Measurements from ENCODE around the gene UBE2QL1.

Gene UBE2QL1

DNA sequence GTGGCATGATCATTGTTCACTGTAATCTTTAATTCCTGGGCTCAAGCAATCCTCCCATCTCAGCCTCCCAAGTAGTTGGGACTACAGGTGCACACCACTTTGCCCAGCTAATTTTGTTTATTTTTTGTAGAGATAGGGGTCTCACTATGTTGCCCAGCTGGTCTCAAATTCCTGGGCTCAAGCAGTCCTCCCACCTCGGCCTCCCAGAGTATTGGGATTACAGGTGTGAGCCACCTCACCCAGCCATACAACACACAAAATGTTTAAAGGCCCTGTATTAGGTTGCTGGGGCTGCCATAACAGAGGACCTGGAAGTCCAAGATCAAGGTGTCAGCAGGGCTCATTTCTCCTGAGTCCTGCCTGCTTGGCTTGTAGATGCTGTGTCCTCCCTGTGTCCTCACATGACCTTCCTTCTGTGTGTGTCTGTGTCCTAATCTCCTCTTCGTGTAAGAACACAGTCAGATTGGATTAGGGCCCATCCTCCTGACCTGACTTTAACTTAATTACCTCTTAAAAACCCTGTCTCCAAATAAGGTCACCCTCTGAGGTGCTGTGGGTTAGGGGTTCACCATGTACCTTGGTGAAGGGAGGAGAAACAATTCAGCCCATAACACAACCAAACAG lies 5.4 kb downstream of the UBE2QL1 start:
- DNase-seq, result no peak

DNA sequence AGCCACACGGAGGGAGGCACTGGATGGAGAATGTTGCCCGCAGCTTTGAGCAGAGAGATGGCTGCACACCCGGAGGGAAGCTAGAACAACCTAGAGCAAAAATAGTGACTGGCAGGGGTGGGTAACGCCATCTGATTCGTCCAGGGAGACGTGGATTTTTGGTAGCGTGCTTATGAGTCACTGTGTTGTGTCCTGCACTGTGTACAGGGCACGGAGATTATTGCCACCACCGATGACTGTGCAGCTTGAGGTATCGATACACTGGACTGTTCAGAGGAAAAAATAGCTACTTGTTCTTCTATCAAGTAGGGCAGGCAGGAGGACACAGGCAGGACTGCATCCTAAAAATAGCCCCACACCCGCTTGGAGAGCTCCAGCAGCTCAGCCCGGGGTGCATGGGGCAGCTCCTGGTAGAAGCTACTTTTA lies 6.0 kb downstream of the UBE2QL1 start:
- no peak for DNase-seq

- DNase-seq, result no peak
These were observed 7.0 kb downstream of the UBE2QL1 start for GRCh38 chr5:6455571-6456200.

GRCh38 chr5:6456766-6457370 lies 8.2 kb downstream of the UBE2QL1 start:
- DNase-seq, result no peak

DNA sequence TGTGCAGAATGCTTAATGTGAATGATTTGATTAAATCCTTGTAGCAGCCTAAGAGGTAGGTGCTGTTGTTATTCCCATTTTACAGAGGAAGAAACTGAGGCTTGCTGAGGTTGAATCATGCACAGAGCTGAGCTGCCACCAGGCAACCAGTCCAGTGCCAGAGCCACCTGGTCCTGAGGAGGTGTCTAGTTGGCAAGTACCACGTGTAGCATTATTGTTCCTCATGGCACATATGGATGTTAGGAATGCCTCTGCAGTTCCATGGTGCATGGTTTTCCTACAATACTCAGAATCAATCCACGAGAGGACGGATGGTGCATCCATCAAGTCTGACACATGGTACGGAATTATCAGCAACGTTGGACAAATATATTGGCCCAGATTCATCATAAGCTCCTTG lies 8.9 kb downstream of the UBE2QL1 start:
- no peak for DNase-seq

- peak in 1 of 56 donors; percentile 9 for DNase-seq
These were observed 10.2 kb downstream of the UBE2QL1 start for GRCh38 chr5:6458833-6459232.

- no peak for DNase-seq
These were observed 11.2 kb downstream of the UBE2QL1 start for GRCh38 chr5:6459896-6460295.

GRCh38 chr5:6461006-6461405 lies 12.3 kb downstream of the UBE2QL1 start:
- DNase-seq, result no peak

DNA sequence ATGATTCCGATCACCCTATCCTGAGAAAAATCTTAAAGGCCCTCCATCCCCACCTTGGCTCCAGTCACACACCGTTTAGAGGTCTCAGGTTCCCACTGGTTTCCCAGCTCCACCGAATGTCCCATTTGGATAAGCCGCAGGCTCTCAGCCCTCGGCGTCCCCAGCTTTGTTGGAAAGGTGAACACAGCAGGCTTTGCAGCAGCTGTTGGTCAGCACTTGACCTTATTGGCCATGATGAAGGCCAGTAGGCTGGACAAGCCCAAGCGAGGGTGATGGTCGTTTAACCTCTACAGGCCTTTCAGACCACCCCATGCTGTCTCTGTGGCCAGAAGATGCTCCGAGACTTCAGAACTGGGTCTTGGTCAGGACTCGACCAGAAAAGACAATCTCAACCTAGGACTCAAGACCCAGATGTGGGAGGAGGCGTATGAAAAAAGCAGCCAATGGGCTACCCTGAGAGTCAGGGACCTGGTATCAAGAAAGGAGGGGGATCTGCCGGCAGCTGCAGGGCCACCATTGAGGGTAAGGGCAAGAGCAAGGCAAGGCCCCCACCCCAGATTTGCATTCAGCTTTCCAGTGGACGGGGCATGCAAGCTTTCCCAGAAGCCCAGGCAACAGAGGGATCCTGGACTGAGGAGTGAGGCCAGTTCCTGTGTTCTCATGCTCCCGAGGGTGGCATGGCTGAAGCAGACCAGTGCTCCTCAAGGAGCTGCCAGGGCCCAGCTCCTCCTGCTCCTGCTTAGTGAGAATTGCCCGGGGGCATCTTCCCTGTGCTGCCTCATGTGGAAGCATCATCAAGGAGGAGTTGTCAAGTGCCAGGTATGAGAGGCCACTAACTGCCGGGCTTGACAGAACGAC lies 13.4 kb downstream of the UBE2QL1 start:
- no peak for DNase-seq

DNA sequence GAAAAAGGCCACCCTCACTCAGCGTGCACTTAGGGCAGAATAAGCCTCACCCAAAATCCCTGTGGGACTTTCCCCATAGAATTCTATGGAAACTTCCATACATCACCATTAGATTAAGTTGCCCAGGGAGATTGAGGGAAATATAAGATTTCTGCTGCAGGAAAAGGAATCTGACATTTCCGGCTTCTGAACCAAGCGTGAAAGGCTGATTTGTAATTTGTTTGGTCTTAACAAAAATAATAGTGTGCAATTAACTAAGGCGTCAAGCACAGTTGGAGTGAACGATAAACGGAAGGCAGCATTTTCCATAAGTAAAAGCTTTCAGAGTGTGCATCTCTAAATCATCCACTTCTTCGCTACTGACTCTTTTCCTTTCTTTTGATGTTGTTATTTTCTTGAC lies 14.0 kb downstream of the UBE2QL1 start:
- no peak for DNase-seq

- DNase-seq, result no peak
These were observed 15.8 kb downstream of the UBE2QL1 start for GRCh38 chr5:6464441-6464840.

DNA sequence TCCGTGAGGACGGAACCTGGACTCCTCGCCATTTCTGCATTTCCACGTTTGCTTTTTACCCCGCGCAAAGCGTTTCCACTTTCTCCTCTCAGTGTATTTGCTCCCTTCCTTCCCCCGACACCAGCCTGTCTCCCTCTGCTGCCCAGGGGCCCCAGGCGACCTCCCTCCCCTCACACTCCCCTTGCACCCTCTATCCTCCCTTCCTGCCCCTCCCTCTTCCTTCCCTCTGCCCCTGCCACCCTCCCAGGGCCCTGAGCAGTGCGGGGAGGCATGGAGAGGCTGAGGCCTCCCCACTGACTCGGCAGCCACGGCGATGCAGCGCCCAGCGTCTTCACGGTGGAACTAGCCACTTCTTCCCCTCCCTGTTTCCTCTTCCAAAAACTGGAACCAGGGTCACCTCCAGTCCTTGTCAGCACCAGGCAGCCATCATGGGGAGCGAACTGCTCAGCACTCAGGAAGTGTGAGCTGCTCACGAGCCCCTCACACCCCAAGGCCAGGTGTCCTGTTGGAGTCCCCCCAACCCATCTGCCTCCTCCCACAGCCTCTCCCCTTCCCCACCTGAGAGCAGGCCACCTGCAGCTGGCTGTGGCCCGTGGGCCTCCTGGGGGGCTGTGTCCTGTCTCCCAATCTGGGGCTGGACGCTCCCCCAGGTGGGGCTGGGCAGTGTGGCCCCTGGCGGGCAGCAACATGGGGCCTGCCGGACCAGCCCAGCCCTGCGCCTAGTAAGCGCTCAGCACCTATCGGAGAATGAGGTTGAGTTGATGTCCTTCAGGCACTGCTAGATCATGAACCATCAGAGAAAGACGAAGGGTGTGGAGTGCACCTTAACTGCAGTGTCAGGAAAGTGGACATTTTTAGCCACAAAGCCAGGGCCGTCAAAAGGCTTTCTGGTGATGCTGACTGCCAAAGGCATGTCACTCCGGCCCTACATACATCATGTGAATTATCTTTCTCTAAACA lies 17.5 kb downstream of the UBE2QL1 start:
- DNase-seq, result no peak

DNA sequence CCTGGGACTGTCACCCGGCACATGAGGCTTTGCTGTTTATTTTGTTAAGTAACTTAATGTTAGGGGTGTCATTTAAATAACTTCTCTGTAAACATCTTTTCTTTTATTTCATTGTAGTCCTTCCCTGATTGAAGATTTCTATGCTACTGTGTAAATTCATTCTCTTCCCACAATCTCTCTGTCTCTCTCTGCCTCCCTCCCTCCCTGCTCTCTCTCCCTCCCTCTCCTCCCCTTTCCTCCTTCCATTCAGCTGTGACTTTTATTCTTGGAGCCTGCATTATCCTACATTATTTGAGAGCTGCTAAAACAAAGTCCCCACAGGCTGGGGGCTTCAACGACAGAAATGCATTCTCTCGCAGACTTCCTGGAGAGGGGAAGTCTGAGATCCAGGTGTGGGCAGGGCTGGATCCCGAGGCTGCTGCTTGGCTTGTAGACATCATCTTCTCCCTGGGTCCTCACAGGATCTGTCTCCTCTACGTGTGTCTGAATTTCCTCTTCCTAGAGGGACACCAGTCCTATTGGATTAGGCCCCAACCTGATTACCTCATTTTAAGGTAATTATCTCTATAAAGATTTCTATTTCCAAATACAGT lies 18.4 kb downstream of the UBE2QL1 start:
- DNase-seq, result no peak

DNA sequence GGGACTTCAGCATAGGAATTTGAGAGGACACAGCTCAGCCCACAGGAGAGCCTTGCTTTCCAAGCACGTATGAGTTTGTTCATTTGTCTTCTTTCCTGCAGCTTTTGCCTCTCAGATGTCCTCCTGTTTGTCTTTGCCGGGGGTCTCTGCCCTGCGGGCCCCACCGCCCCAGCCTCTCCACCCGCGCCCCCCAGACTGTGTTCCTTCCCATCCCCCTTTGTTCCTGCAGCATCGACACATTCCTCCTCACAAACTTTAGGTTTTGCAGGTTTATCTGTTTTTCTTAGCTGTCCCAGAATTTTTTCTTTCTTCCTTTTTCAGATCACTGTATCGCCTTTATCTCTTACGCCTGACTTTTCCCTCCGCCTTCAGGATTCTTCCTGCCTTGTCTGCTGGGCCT lies 18.9 kb downstream of the UBE2QL1 start:
- no peak for DNase-seq

- no peak for DNase-seq
These were observed 19.4 kb downstream of the UBE2QL1 start for GRCh38 chr5:6468104-6468503.

DNA sequence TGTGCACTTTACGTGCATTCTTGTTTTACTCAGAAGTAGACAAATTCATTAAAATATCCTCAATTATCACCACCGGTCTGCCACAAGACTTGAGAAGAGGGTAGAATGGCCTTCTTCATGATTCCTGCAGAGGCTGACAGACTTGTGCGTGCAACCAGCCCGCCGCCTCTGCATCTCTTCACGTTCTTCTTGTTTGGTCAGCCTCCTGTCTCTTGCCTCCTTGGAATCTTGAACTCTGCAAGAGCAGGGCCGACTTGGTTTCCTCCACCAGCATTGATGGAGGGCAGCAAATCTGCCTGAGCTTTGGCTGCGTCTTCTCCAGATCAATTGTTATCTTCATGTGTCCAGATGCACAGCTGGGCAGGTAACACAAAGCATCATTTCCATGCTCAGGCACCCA lies 20.2 kb downstream of the UBE2QL1 start:
- no peak for DNase-seq

DNA sequence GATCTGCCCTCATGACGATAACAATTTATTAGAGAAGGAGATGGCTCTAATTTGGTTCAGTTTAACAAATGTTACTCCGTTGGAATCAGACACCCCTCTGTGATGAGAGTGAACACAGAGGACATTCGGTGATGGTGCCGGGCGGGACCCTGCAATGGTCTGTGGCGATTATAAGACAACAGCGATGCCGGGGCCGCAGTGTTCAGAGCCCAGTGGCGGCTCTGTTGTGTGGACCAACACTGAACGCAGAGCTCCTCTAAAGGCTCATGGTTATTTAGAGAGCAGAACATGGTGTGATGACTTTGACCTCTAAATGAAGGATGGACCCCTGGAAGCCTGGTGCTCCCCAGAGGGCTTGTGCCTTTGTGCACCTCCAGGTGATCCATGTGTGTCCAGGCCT lies 21.2 kb downstream of the UBE2QL1 start:
- DNase-seq, result no peak

GRCh38 chr5:6470672-6471071 lies 22.0 kb downstream of the UBE2QL1 start:
- DNase-seq, result no peak

GRCh38 chr5:6471252-6471651 lies 22.6 kb downstream of the UBE2QL1 start:
- no peak for DNase-seq

DNA sequence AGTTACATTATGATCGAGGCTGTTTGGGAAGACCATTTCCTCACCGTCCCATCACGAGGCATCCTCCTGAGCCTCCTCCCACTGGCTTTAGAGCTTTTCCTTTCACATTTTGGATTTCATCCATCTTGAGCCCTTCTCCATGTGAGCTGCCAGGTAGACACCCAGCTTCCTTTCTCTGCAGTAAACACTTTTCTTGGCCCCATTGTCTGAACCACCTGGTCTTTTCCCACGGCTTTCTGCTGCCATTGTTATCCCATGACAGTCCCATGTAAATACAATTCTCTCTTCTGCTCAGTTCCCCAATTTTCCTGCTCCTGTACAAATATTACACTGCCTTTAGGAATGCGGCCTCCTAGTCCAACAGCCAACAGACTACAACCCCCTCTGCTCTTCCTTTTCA lies 24.1 kb downstream of the UBE2QL1 start:
- no peak for DNase-seq

DNA sequence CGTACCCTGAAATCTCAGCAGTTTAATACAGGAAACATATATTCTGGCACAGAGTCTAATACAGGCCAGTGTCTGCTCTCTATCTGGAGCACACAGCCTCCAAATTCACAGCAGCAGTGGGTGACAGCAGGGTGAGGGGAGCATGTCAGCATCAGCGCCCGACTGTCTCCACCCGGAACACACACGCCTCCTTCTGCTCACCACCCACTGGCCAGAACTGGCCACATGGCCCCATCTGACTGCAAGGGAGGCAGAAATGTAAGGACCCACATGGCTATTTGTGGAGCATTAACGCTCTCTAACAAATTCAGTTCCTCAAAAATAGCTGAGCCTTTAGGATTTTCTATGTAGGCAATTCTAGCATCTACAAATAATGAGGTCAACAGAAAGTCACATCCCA lies 24.6 kb downstream of the UBE2QL1 start:
- no peak for DNase-seq
